Measurements from ENCODE around the gene MAP3K20.

The MAP3K20 gene

GRCh38 chr2:173050684-173051083 is 25.0 kb upstream of the MAP3K20 start:
- no peak overlapping the region for H3K4me3 ChIP-seq (ENCODE audit: low read depth, low read length)

- H3K4me3 ChIP-seq (ENCODE audit: low read depth, low read length): no peak overlapping the region
Measured at GRCh38 chr2:173051463-173052215, 24.0 kb upstream of the MAP3K20 start.

- H3K4me3 ChIP-seq (ENCODE audit: low read depth, low read length): no peak overlapping the region
Measured at GRCh38 chr2:173053043-173053699, 22.5 kb upstream of the MAP3K20 start.

- no peak overlapping the region for H3K4me3 ChIP-seq (ENCODE audit: low read depth, low read length)
Measured at GRCh38 chr2:173054466-173054865, 21.2 kb upstream of the MAP3K20 start.

GRCh38 chr2:173056705-173057364 is 18.8 kb upstream of the MAP3K20 start:
- no peak overlapping the region for H3K4me3 ChIP-seq (ENCODE audit: low read depth, low read length)

- no peak overlapping the region for H3K4me3 ChIP-seq (ENCODE audit: low read depth, low read length)
Measured at GRCh38 chr2:173058097-173058496, 17.5 kb upstream of the MAP3K20 start.

GRCh38 chr2:173058673-173059072 is 17.0 kb upstream of the MAP3K20 start:
- H3K4me3 ChIP-seq (ENCODE audit: low read depth, low read length): no peak overlapping the region

- H3K4me3 ChIP-seq (ENCODE audit: low read depth, low read length): no peak overlapping the region
Measured at GRCh38 chr2:173059292-173059691, 16.4 kb upstream of the MAP3K20 start.

GRCh38 chr2:173059971-173060461 is 15.6 kb upstream of the MAP3K20 start:
- H3K4me3 ChIP-seq (ENCODE audit: low read depth, low read length): no peak overlapping the region

- no peak overlapping the region for H3K4me3 ChIP-seq (ENCODE audit: low read depth, low read length)
Measured at GRCh38 chr2:173062801-173063200, 12.8 kb upstream of the MAP3K20 start.

- no peak overlapping the region for H3K4me3 ChIP-seq (ENCODE audit: low read depth, low read length)
Measured at GRCh38 chr2:173064151-173064805, 11.4 kb upstream of the MAP3K20 start.

GRCh38 chr2:173066887-173067676 is 8.6 kb upstream of the MAP3K20 start:
- H3K4me3 ChIP-seq (ENCODE audit: low read depth, low read length): no peak overlapping the region

GRCh38 chr2:173075056-173075780 is 428 bp upstream of the MAP3K20 start:
- peak overlapping the region; percentile 89 for H3K4me3 ChIP-seq (ENCODE audit: low read depth, low read length)

GRCh38 chr2:173076581-173077345 is 1.1 kb downstream of the MAP3K20 start:
- peak overlapping the region; percentile 89 for H3K4me3 ChIP-seq (ENCODE audit: low read depth, low read length)

GRCh38 chr2:173077506-173078177 is 2.0 kb downstream of the MAP3K20 start:
- no peak overlapping the region for H3K4me3 ChIP-seq (ENCODE audit: low read depth, low read length)

- no peak overlapping the region for H3K4me3 ChIP-seq (ENCODE audit: low read depth, low read length)
Measured at GRCh38 chr2:173079141-173079540, 3.5 kb downstream of the MAP3K20 start.

- H3K4me3 ChIP-seq (ENCODE audit: low read depth, low read length): no peak overlapping the region
Measured at GRCh38 chr2:173079973-173080860, 4.6 kb downstream of the MAP3K20 start.
